ENCODE data around the gene MLH3. TPM values are rescaled to one million over a fixed set of nuclear protein-coding genes. Genes with fewer than 3 reads are reported as not detected.

Gene MLH3
- total and polyA plus RNA-seq, 4 donors: 5.8 to 29.7 (median 9.9) TPM

- peaks cover 5 to 73% (median 58%) of the 10 kb centered on the region in 4 donors for H3K36me3 ChIP-seq (ENCODE audit: control insufficient read depth in 4 of 4, insufficient read depth in 3 of 4, low read depth in 1 of 4, low read length in 3 of 4)
- TF ChIP-seq SP1 (IDR thresholded peaks at IDR 0.05) (no peak), YY1 (IDR thresholded peaks at IDR 0.05) (no peak), EGR1 (IDR thresholded peaks at IDR 0.05; ENCODE audit: low read depth in 2 of 2) (no peak), GABPA (IDR thresholded peaks at IDR 0.05 in 1 of 2, conservative IDR thresholded peaks at IDR 0.05 in 1 of 2) (no peak), HNF4G (IDR thresholded peaks at IDR 0.05) (no peak), RXRA (IDR thresholded peaks at IDR 0.05) (no peak), ZBTB33 (IDR thresholded peaks at IDR 0.05) (no peak)
- DNase-seq (ENCODE audit: low spot score): no peak
- H3K9me3 ChIP-seq (ENCODE audit: control insufficient read depth in 4 of 4, low read length in 3 of 4): no peaks in the 10 kb centered on the region
- no peak overlapping the region for H3K9ac ChIP-seq (ENCODE audit: low read depth in 1 of 2, low read length in 2 of 2)
- H3K27me3 ChIP-seq (ENCODE audit: control insufficient read depth in 4 of 4, insufficient read depth in 4 of 4, low read length in 3 of 4): no peaks in the 10 kb centered on the region
- WGBS: 95% methylated on average over 3 of the region's 3 CpGs
- H3K4me3 ChIP-seq (ENCODE audit: low read depth in 1 of 3, low read length in 3 of 3): no peak overlapping the region
- no peaks in the 10 kb centered on the region for H3K4me1 ChIP-seq (ENCODE audit: control insufficient read depth in 4 of 4, insufficient read depth in 4 of 4, low read length in 3 of 4)
- H3K27ac ChIP-seq (ENCODE audit: low read depth in 1 of 2, low read length in 2 of 2): no peak overlapping the region
Observed at GRCh38 chr14:75094896-75095295, 43.6 kb upstream of the MLH3 start.

GRCh38 chr14:75092698-75093097 lies 41.4 kb upstream of the MLH3 start:
- Histone ChIP-seq H3K27ac (ENCODE audit: low read depth in 1 of 2, low read length in 2 of 2) (no peak overlapping the region), H3K9ac (ENCODE audit: low read depth in 1 of 2, low read length in 2 of 2) (no peak overlapping the region), H3K9me3 (ENCODE audit: control insufficient read depth in 4 of 4, low read length in 3 of 4) (no peaks in the 10 kb centered on the region), H3K27me3 (ENCODE audit: control insufficient read depth in 4 of 4, insufficient read depth in 4 of 4, low read length in 3 of 4) (no peaks in the 10 kb centered on the region), H3K4me1 (ENCODE audit: control insufficient read depth in 4 of 4, insufficient read depth in 4 of 4, low read length in 3 of 4) (no peaks in the 10 kb centered on the region), H3K4me3 (ENCODE audit: low read depth in 1 of 3, low read length in 3 of 3) (no peak overlapping the region), H3K36me3 (ENCODE audit: control insufficient read depth in 4 of 4, insufficient read depth in 3 of 4, low read depth in 1 of 4, low read length in 3 of 4) (peaks cover 4 to 63% (median 51%) of the 10 kb centered on the region in 4 donors)
- 86% methylated on average over 2 of the region's 2 CpGs for WGBS
- no peak for TF ChIP-seq RAD21 (IDR thresholded peaks at IDR 0.05)
- no peak for TF ChIP-seq ATF3 (IDR thresholded peaks at IDR 0.05)
- TF ChIP-seq YY1 (IDR thresholded peaks at IDR 0.05): no peak
- TF ChIP-seq MAX (IDR thresholded peaks at IDR 0.05): no peak
- TF ChIP-seq FOXA1 (IDR thresholded peaks at IDR 0.05): no peak
- TF ChIP-seq FOXA2 (IDR thresholded peaks at IDR 0.05): no peak
- no peak for TF ChIP-seq CTCF (IDR thresholded peaks at IDR 0.05; ENCODE audit: low read depth, low read length, missing input control)
- TF ChIP-seq ZBTB33 (IDR thresholded peaks at IDR 0.05): no peak
- no peak for TF ChIP-seq HNF4G (IDR thresholded peaks at IDR 0.05)
- TF ChIP-seq TAF1 (conservative IDR thresholded peaks at IDR 0.05): no peak
- no peak for TF ChIP-seq SP1 (IDR thresholded peaks at IDR 0.05)
- DNase-seq (ENCODE audit: low spot score): no peak

All from liver (tissue), 9 donors.